Measurements from ENCODE around the gene CISD1. TPM values are rescaled to one million over a fixed set of nuclear protein-coding genes. Genes with fewer than 3 reads are reported as not detected.

The CISD1 gene
- total and polyA plus RNA-seq, 2 donors (not counting 3 experiments of a cell fraction or from before 2014, with no cell fraction given) = 25.5 to 53.0 TPM

GRCh38 chr10:58293989-58294388, 25.0 kb downstream of the CISD1 start:
- ChIA-PET CTCF (interaction anchor here (5.8 kb wide), 1 partner anchor 115 kb away, joined by 281 read pairs; no protein-coding TSS in a partner anchor), POLR2A (no interaction called here)
- no peaks in the 10 kb centered on the region for H4K20me1 ChIP-seq (replicated peaks; ENCODE audit: control insufficient read depth, extremely low read depth, insufficient read depth, low read length)
- no peak overlapping the region for H2AFZ ChIP-seq (ENCODE audit: low read depth, low read length)
- H3K9me1 ChIP-seq (replicated peaks; ENCODE audit: control insufficient read depth, extremely low read depth, insufficient read depth, low read length) = no peaks in the 10 kb centered on the region
- intact Hi-C loops (cut with micrococcal nuclease) = no loop called here
- BruUV-seq (replicated peaks) = no TSS peak
- H3K27me3 ChIP-seq (ENCODE audit: control insufficient read depth in 2 of 2, insufficient read depth in 2 of 2, low read length in 2 of 2) = no peaks in the 10 kb centered on the region
- no peak for DNase-seq (ENCODE audit: low read depth, low spot score)
- FAIRE-seq = no peak
- no peak overlapping the region for H3K4me3 ChIP-seq (replicated peaks in 1 of 3; ENCODE audit: insufficient read depth in 1 of 3, low read depth in 1 of 3, low read length in 3 of 3)
- H3K36me3 ChIP-seq (ENCODE audit: control insufficient read depth in 2 of 2, extremely low read depth in 1 of 2, insufficient read depth in 2 of 2, low read length in 2 of 2) = no peaks in the 10 kb centered on the region
- no peaks in the 10 kb centered on the region for H3K79me2 ChIP-seq (ENCODE audit: control insufficient read depth, insufficient read depth, low read length)
- no peaks in the 10 kb centered on the region for H3K4me1 ChIP-seq (ENCODE audit: control insufficient read depth, extremely low read depth, insufficient read depth, low read length)
- H3K4me2 ChIP-seq (ENCODE audit: insufficient read depth, low read length) = no peak overlapping the region
- no peak overlapping the region for H3K9ac ChIP-seq (replicated peaks; ENCODE audit: extremely low read depth, insufficient read depth, low read length)
- H3K27ac ChIP-seq (ENCODE audit: insufficient read depth, low read depth, low read length) = no peak overlapping the region
- dilution Hi-C loops (cut with MboI; ENCODE audit: extremely low pct_ligation_motif_present, low sequenced_read_pairs) = no loop called here
- H3K9me3 ChIP-seq (replicated peaks; ENCODE audit: control insufficient read depth, insufficient read depth, low read length) = no peaks in the 10 kb centered on the region
- TF ChIP-seq GATA2 (IDR thresholded peaks at IDR 0.05; ENCODE audit: insufficient read depth, insufficient read length, low read depth, low read length) = no peak
- no peak for TF ChIP-seq POLR2A (IDR thresholded peaks at IDR 0.05; ENCODE audit: low read depth, low read length)
- no peak for TF ChIP-seq JUN (IDR thresholded peaks at IDR 0.05; ENCODE audit: borderline replicate concordance, insufficient read depth, insufficient read length, low read depth)
- no peak for TF ChIP-seq POLR2AphosphoS5 (IDR thresholded peaks at IDR 0.05; ENCODE audit: insufficient read depth, low read depth, low read length)
- no peak for TF ChIP-seq FOS (IDR thresholded peaks at IDR 0.05; ENCODE audit: borderline replicate concordance, insufficient read depth, low read length)
- no peak for TF ChIP-seq MAX (IDR thresholded peaks at IDR 0.05; ENCODE audit: insufficient read depth, insufficient read length)
- no peak for TF ChIP-seq MYC (IDR thresholded peaks at IDR 0.05; ENCODE audit: low read depth, low read length)
- TF ChIP-seq CTCF (IDR thresholded peaks at IDR 0.05; ENCODE audit: extremely low read depth in 1 of 2, insufficient read depth in 1 of 2, low read depth in 1 of 2, low read length in 2 of 2) = no peak
- TF ChIP-seq EZH2 (IDR thresholded peaks at IDR 0.05; ENCODE audit: borderline replicate concordance, low read depth, low read length, severe bottlenecking) = no peak
